Loucy (cell line): ENCODE results near the gene CYTH4.

ENCODE experiments used
- H2AFZ ChIP-seq: fragments of 200-600 bp; sonication (generic); 2 replicates; pipeline ENCODE4 v1.6.0; 2016; ENCODE audit warnings: antibody characterized with exemption, mild to moderate bottlenecking, low read length, moderate library complexity
- H3F3A ChIP-seq: fragments of 200-600 bp; 2 replicates; pipeline ENCODE4 v1.6.0; 2016; ENCODE audit warnings: antibody characterized with exemption, low read depth, mild to moderate bottlenecking
- H3K27me3 ChIP-seq: fragments of 200-600 bp; sonication (generic); 2 replicates; pipeline ENCODE4 v1.6.1; 2014; ENCODE audit warnings: low read length, mild to moderate bottlenecking; ENCODE audit not compliant: insufficient read depth, poor library complexity, severe bottlenecking
- H3K36me3 ChIP-seq: fragments of 200-600 bp; sonication (generic); 2 replicates; pipeline ENCODE4 v1.6.1; 2016; ENCODE audit warnings: low read length; ENCODE audit not compliant: insufficient read depth
- H3K4me1 ChIP-seq: fragments of 200-600 bp; sonication (generic); 2 replicates; pipeline ENCODE4 v1.5.1; 2014; ENCODE audit warnings: low read length, mild to moderate bottlenecking; ENCODE audit not compliant: insufficient read depth, poor library complexity, severe bottlenecking
- H3K4me2 ChIP-seq: fragments of 200-600 bp; sonication (generic); 2 replicates; pipeline ENCODE4 v1.6.0; 2014; ENCODE audit warnings: antibody characterized with exemption, low read length, low read depth, mild to moderate bottlenecking; ENCODE audit not compliant: poor library complexity, severe bottlenecking
- H3K4me3 ChIP-seq: fragments of 200-600 bp; sonication (generic); 2 replicates; pipeline ENCODE4 v1.5.1; 2014; ENCODE audit warnings: low read length, mild to moderate bottlenecking, mixed read lengths; ENCODE audit not compliant: poor library complexity, severe bottlenecking
- H3K79me2 ChIP-seq: fragments of 200-600 bp; sonication (generic); 2 replicates; pipeline ENCODE4 v1.6.1; 2014; ENCODE audit warnings: low read length; ENCODE audit not compliant: insufficient read depth
- H3K9ac ChIP-seq: fragments of 200-600 bp; sonication (generic); 2 replicates; pipeline ENCODE4 v1.6.0; 2014; ENCODE audit warnings: mild to moderate bottlenecking, low read depth, low read length, moderate library complexity; ENCODE audit not compliant: poor library complexity, severe bottlenecking
- H3K9me2 ChIP-seq: fragments of 200-600 bp; sonication (generic); replicated peaks from 2 replicates; pipeline ENCODE4 v1.6.1; 2016; ENCODE audit warnings: low read depth, low read length, mixed read lengths
- H3K9me3 ChIP-seq: fragments of 200-600 bp; sonication (generic); 2 replicates; pipeline ENCODE4 v1.6.1; 2014; ENCODE audit warnings: mild to moderate bottlenecking, antibody characterized with exemption, low read length, low read depth; ENCODE audit not compliant: insufficient read depth
- H4K20me1 ChIP-seq: fragments of 200-600 bp; sonication (generic); 2 replicates; pipeline ENCODE4 v1.6.0; 2014; ENCODE audit warnings: antibody characterized with exemption, low read length, mild to moderate bottlenecking; ENCODE audit not compliant: insufficient read depth, poor library complexity, severe bottlenecking
- EZH2phosphoT487 ChIP-seq: fragments of 200-600 bp; IDR thresholded peaks from 2 replicates; pipeline ENCODE4 v1.6.1; 2018; ENCODE audit warnings: antibody characterized with exemption, mild to moderate bottlenecking, moderate library complexity, borderline replicate concordance
- TF ChIP-seq, protein P1 (sequence below): fragments of 200-600 bp; sonication (generic); conservative IDR thresholded peaks from 2 replicates; pipeline ENCODE4 v1.5.1; 2014; ENCODE audit warnings: mild to moderate bottlenecking, antibody characterized with exemption, low read length

Gene CYTH4

GRCh38 chr22:37358917-37359316, 76.6 kb downstream of the CYTH4 start:
- Histone ChIP-seq H3K36me3 (no peaks in the 10 kb centered on the region), H4K20me1 (no peaks in the 10 kb centered on the region), H3K9me3 (no peaks in the 10 kb centered on the region), H3F3A (no peaks in the 10 kb centered on the region), H3K9me2 (no peaks in the 10 kb centered on the region), H3K4me2 (no peak overlapping the region), H3K4me1 (peaks cover 18% of the 10 kb centered on the region), H3K27me3 (no peaks in the 10 kb centered on the region), H3K9ac (no peak overlapping the region), H3K4me3 (no peak overlapping the region), H3K79me2 (no peaks in the 10 kb centered on the region), H2AFZ (no peak overlapping the region)
- no peak for TF ChIP-seq EZH2phosphoT487
- TF ChIP-seq, protein P1, sequence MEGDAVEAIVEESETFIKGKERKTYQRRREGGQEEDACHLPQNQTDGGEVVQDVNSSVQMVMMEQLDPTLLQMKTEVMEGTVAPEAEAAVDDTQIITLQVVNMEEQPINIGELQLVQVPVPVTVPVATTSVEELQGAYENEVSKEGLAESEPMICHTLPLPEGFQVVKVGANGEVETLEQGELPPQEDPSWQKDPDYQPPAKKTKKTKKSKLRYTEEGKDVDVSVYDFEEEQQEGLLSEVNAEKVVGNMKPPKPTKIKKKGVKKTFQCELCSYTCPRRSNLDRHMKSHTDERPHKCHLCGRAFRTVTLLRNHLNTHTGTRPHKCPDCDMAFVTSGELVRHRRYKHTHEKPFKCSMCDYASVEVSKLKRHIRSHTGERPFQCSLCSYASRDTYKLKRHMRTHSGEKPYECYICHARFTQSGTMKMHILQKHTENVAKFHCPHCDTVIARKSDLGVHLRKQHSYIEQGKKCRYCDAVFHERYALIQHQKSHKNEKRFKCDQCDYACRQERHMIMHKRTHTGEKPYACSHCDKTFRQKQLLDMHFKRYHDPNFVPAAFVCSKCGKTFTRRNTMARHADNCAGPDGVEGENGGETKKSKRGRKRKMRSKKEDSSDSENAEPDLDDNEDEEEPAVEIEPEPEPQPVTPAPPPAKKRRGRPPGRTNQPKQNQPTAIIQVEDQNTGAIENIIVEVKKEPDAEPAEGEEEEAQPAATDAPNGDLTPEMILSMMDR = no peak

DNA sequence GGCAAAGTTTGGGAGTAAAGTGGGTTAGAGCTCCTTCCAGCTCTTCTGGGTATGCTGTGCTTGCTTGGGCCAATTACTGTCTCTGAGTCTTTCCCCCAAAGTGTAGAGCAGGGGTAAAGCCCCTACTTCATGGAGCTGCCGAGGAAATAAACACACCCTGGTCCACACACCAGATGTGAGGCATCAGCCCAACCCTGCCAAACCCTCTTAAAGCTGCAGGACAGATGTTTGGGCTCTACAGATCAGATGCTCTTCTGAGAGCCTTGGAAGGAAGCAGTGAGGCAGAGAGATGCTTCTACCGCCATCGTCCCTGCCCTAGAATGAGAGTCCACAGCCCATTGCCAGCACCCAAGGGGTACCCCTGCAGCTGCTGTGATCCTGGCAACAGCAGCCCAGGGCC, 80.3 kb downstream of the CYTH4 start:
- no peaks in the 10 kb centered on the region for H3K36me3 ChIP-seq
- no peaks in the 10 kb centered on the region for H3F3A ChIP-seq
- H3K79me2 ChIP-seq = no peaks in the 10 kb centered on the region
- TF ChIP-seq, protein P1 = no peak
- no peak for TF ChIP-seq EZH2phosphoT487
- H2AFZ ChIP-seq = no peak overlapping the region
- no peaks in the 10 kb centered on the region for H3K9me2 ChIP-seq
- no peaks in the 10 kb centered on the region for H4K20me1 ChIP-seq
- H3K27me3 ChIP-seq = no peaks in the 10 kb centered on the region
- no peak overlapping the region for H3K9ac ChIP-seq
- no peak overlapping the region for H3K4me2 ChIP-seq
- H3K9me3 ChIP-seq = no peaks in the 10 kb centered on the region
- H3K4me1 ChIP-seq = peaks cover 18% of the 10 kb centered on the region
- H3K4me3 ChIP-seq = no peak overlapping the region

GRCh38 chr22:37363261-37363992, 81.1 kb downstream of the CYTH4 start:
- Histone ChIP-seq H3K9me2 (no peaks in the 10 kb centered on the region), H3K4me2 (no peak overlapping the region), H3K79me2 (no peaks in the 10 kb centered on the region), H3K4me3 (no peak overlapping the region), H3K9ac (no peak overlapping the region), H4K20me1 (no peaks in the 10 kb centered on the region), H3K9me3 (no peaks in the 10 kb centered on the region), H3K27me3 (no peaks in the 10 kb centered on the region), H3F3A (no peaks in the 10 kb centered on the region), H3K36me3 (no peaks in the 10 kb centered on the region), H2AFZ (no peak overlapping the region), H3K4me1 (peaks cover 18% of the 10 kb centered on the region)
- TF ChIP-seq, protein P1 = no peak
